Mesendoderm (in vitro differentiated cells): ENCODE measurements around the gene MYG1.

ENCODE experiments used
- DNase-seq: peaks from one replicate; pipeline ENCODE4 v3.0.0; 2013
- H2AK5ac ChIP-seq: 2 replicates; pipeline ENCODE4 v1.6.1; 2013; ENCODE audit warnings: low read length, inconsistent platforms
- H2BK120ac ChIP-seq: 2 replicates; pipeline ENCODE4 v1.6.1; 2013; ENCODE audit warnings: low read depth, mild to moderate bottlenecking, low read length, moderate library complexity, mixed read lengths
- H2BK15ac ChIP-seq: replicated peaks from 2 replicates; pipeline ENCODE4 v1.6.1; 2013; ENCODE audit warnings: low read depth, mild to moderate bottlenecking, moderate library complexity
- H2BK5ac ChIP-seq: 2 replicates; pipeline ENCODE4 v1.6.1; 2013; ENCODE audit warnings: low read length, inconsistent platforms
- H3K18ac ChIP-seq: 2 replicates; pipeline ENCODE4 v1.6.1; 2013; ENCODE audit warnings: mild to moderate bottlenecking, low read length, mixed read lengths
- H3K23ac ChIP-seq: one replicate; pipeline ENCODE4 v1.6.1; 2013; ENCODE audit warnings: low read length
- H3K27ac ChIP-seq: 2 replicates; pipeline ENCODE4 v1.5.1; 2013; ENCODE audit warnings: low read depth, mild to moderate bottlenecking, inconsistent platforms, low read length, moderate library complexity
- H3K27me3 ChIP-seq: 2 replicates; pipeline ENCODE4 v1.6.1; 2013; ENCODE audit warnings: low read length, control low read depth, mild to moderate bottlenecking, inconsistent platforms; ENCODE audit not compliant: insufficient read depth, poor library complexity
- H3K36me3 ChIP-seq: 2 replicates; pipeline ENCODE4 v1.6.1; 2013; ENCODE audit warnings: low read length, inconsistent platforms; ENCODE audit not compliant: control insufficient read depth, insufficient read depth
- H3K4ac ChIP-seq: one replicate; pipeline ENCODE4 v1.6.1; 2013; ENCODE audit warnings: low read depth, mild to moderate bottlenecking, low read length, moderate library complexity
- H3K4me1 ChIP-seq: 2 replicates; pipeline ENCODE4 v1.6.1; 2013; ENCODE audit warnings: low read depth, low read length, inconsistent platforms; ENCODE audit not compliant: control insufficient read depth
- H3K4me2 ChIP-seq: 2 replicates; pipeline ENCODE4 v1.6.1; 2013; ENCODE audit warnings: low read length
- H3K4me3 ChIP-seq: 2 replicates; pipeline ENCODE4 v1.5.1; 2013; ENCODE audit warnings: mild to moderate bottlenecking, low read length
- H3K56ac ChIP-seq: one replicate; pipeline ENCODE4 v1.6.1; 2013; ENCODE audit warnings: low read length
- H3K79me1 ChIP-seq: 2 replicates; pipeline ENCODE4 v1.6.1; 2013; ENCODE audit warnings: low read length, inconsistent platforms
- H3K79me2 ChIP-seq: 2 replicates; pipeline ENCODE4 v1.6.1; 2013; ENCODE audit warnings: mild to moderate bottlenecking, low read length; ENCODE audit not compliant: control insufficient read depth, insufficient read depth
- H3K9ac ChIP-seq: 2 replicates; pipeline ENCODE4 v1.6.1; 2013; ENCODE audit warnings: low read length, inconsistent platforms
- H4K5ac ChIP-seq: one replicate; pipeline ENCODE4 v1.6.1; 2013; ENCODE audit warnings: low read length
- H4K8ac ChIP-seq: one replicate; pipeline ENCODE4 v1.6.1; 2013; ENCODE audit warnings: low read depth, mild to moderate bottlenecking, control low read depth, low read length, moderate library complexity
- WGBS: extraction: QIAGEN DNeasy Blood & Tissue Kit; methylation state at CpG from one replicate; pipeline ENCODE4 v1.1.7; 2013; ENCODE audit warnings: low lambda C conversion rate, missing lambda C conversion rate; ENCODE audit not compliant: insufficient coverage; ENCODE audit errors: extremely low coverage; 5-methylcytosine and 5-hydroxymethylcytosine counted together

MYG1 gene

GRCh38 chr12:53279283-53279869 lies 20.1 kb upstream of the MYG1 start:
- Histone ChIP-seq H4K8ac (no peak overlapping the region), H3K4me3 (no peak overlapping the region), H3K79me1 (peaks cover 3% of the 10 kb centered on the region), H3K27me3 (no peaks in the 10 kb centered on the region), H2BK5ac (no peak overlapping the region), H2AK5ac (no peak overlapping the region), H3K27ac (no peak overlapping the region), H3K56ac (no peak overlapping the region), H3K18ac (no peak overlapping the region), H3K23ac (no peak overlapping the region), H3K4me1 (no peaks in the 10 kb centered on the region), H2BK120ac (no peak overlapping the region), H3K9ac (no peak overlapping the region), H3K36me3 (peaks cover 44% of the 10 kb centered on the region), H4K5ac (no peak overlapping the region), H3K4ac (no peak overlapping the region), H3K4me2 (no peak overlapping the region), H2BK15ac (no peak overlapping the region), H3K79me2 (no peaks in the 10 kb centered on the region)
- no CpG with 5 or more reads among the region's 3 CpGs for WGBS
- no peak for DNase-seq

GRCh38 chr12:53279888-53280498 lies 19.5 kb upstream of the MYG1 start:
- H3K4ac ChIP-seq, result no peak overlapping the region
- no peak overlapping the region for H3K9ac ChIP-seq
- no peak overlapping the region for H3K56ac ChIP-seq
- no peak overlapping the region for H2AK5ac ChIP-seq
- no peak overlapping the region for H3K4me3 ChIP-seq
- H3K27ac ChIP-seq, result no peak overlapping the region
- no peak overlapping the region for H2BK5ac ChIP-seq
- no peaks in the 10 kb centered on the region for H3K79me2 ChIP-seq
- no peak overlapping the region for H2BK120ac ChIP-seq
- H3K4me2 ChIP-seq, result no peak overlapping the region
- WGBS, result no CpG with 5 or more reads among the region's 9 CpGs
- no peak overlapping the region for H4K8ac ChIP-seq
- no peaks in the 10 kb centered on the region for H3K4me1 ChIP-seq
- no peak overlapping the region for H3K23ac ChIP-seq
- no peak for DNase-seq
- no peak overlapping the region for H3K18ac ChIP-seq
- no peak overlapping the region for H2BK15ac ChIP-seq
- no peaks in the 10 kb centered on the region for H3K27me3 ChIP-seq
- no peak overlapping the region for H4K5ac ChIP-seq
- no peaks in the 10 kb centered on the region for H3K79me1 ChIP-seq
- peaks cover 42% of the 10 kb centered on the region for H3K36me3 ChIP-seq

GRCh38 chr12:53286448-53286847 lies 13.0 kb upstream of the MYG1 start:
- Histone ChIP-seq H3K18ac (no peak overlapping the region), H3K9ac (no peak overlapping the region), H2BK5ac (no peak overlapping the region), H4K5ac (no peak overlapping the region), H3K56ac (no peak overlapping the region), H3K4me2 (no peak overlapping the region), H3K27me3 (no peaks in the 10 kb centered on the region), H3K79me1 (no peaks in the 10 kb centered on the region), H3K79me2 (no peaks in the 10 kb centered on the region), H3K4ac (no peak overlapping the region), H2BK15ac (no peak overlapping the region), H3K4me1 (no peaks in the 10 kb centered on the region), H3K36me3 (peaks cover 36% of the 10 kb centered on the region), H3K23ac (no peak overlapping the region), H2AK5ac (no peak overlapping the region), H3K4me3 (no peak overlapping the region), H4K8ac (no peak overlapping the region), H2BK120ac (no peak overlapping the region), H3K27ac (no peak overlapping the region)
- no CpG with 5 or more reads among the region's 9 CpGs for whole genome bisulfite sequencing
- DNase-seq, result no peak

GRCh38 chr12:53287741-53288216 lies 11.7 kb upstream of the MYG1 start:
- no peak overlapping the region for H2BK5ac ChIP-seq
- H3K4me2 ChIP-seq, result no peak overlapping the region

GRCh38 chr12:53288322-53288721 lies 11.2 kb upstream of the MYG1 start:
- Histone ChIP-seq H3K79me2 (no peaks in the 10 kb centered on the region), H3K9ac (no peak overlapping the region), H3K4me1 (no peaks in the 10 kb centered on the region), H3K4ac (no peak overlapping the region), H4K8ac (no peak overlapping the region), H3K27ac (no peak overlapping the region), H3K79me1 (no peaks in the 10 kb centered on the region), H2BK5ac (no peak overlapping the region), H3K18ac (no peak overlapping the region), H3K56ac (no peak overlapping the region), H2BK120ac (no peak overlapping the region), H3K4me2 (no peak overlapping the region), H2BK15ac (no peak overlapping the region), H4K5ac (no peak overlapping the region), H3K4me3 (no peak overlapping the region), H2AK5ac (no peak overlapping the region), H3K36me3 (peaks cover 33% of the 10 kb centered on the region), H3K27me3 (no peaks in the 10 kb centered on the region), H3K23ac (no peak overlapping the region)
- no peak for DNase-seq
- WGBS, result no CpG with 5 or more reads among the region's 6 CpGs

More at GRCh38 chr12:53287741-53288216, 11.7 kb upstream of the MYG1 start:
- no peak overlapping the region for H3K18ac ChIP-seq
- H3K79me1 ChIP-seq, result no peaks in the 10 kb centered on the region
- H3K9ac ChIP-seq, result no peak overlapping the region
- H2BK120ac ChIP-seq, result no peak overlapping the region
- no peak overlapping the region for H3K56ac ChIP-seq
- peaks cover 34% of the 10 kb centered on the region for H3K36me3 ChIP-seq
- H4K5ac ChIP-seq, result no peak overlapping the region
- H4K8ac ChIP-seq, result no peak overlapping the region
- H3K4ac ChIP-seq, result no peak overlapping the region
- H2AK5ac ChIP-seq, result no peak overlapping the region
- no peaks in the 10 kb centered on the region for H3K4me1 ChIP-seq
- no peak overlapping the region for H3K4me3 ChIP-seq
- WGBS, result no CpG with 5 or more reads among the region's 11 CpGs
- DNase-seq, result peak; percentile 80
- H3K23ac ChIP-seq, result no peak overlapping the region
- H3K79me2 ChIP-seq, result no peaks in the 10 kb centered on the region
- no peak overlapping the region for H2BK15ac ChIP-seq
- no peak overlapping the region for H3K27ac ChIP-seq
- H3K27me3 ChIP-seq, result no peaks in the 10 kb centered on the region

- WGBS, result no CpG with 5 or more reads among the region's 4 CpGs
- H3K27ac ChIP-seq, result no peak overlapping the region
- no peaks in the 10 kb centered on the region for H3K79me1 ChIP-seq
- no peak overlapping the region for H3K4ac ChIP-seq
- no peak overlapping the region for H2BK120ac ChIP-seq
- H3K36me3 ChIP-seq, result peaks cover 31% of the 10 kb centered on the region
- H2AK5ac ChIP-seq, result no peak overlapping the region
- no peak overlapping the region for H3K18ac ChIP-seq
- no peaks in the 10 kb centered on the region for H3K79me2 ChIP-seq
- H3K9ac ChIP-seq, result no peak overlapping the region
- no peak overlapping the region for H2BK15ac ChIP-seq
- H2BK5ac ChIP-seq, result no peak overlapping the region
- no peak overlapping the region for H4K8ac ChIP-seq
- no peak overlapping the region for H3K23ac ChIP-seq
- no peaks in the 10 kb centered on the region for H3K27me3 ChIP-seq
- H4K5ac ChIP-seq, result no peak overlapping the region
- no peak overlapping the region for H3K56ac ChIP-seq
- no peak overlapping the region for H3K4me3 ChIP-seq
- H3K4me1 ChIP-seq, result no peaks in the 10 kb centered on the region
- no peak overlapping the region for H3K4me2 ChIP-seq
- DNase-seq, result no peak
Observed at GRCh38 chr12:53289891-53290290, 9.6 kb upstream of the MYG1 start.
